HepG2 (cell line): ENCODE measurements around the gene SRCAP. TPM values are rescaled to one million over a fixed set of nuclear protein-coding genes. Genes with fewer than 3 reads are reported as not detected.

Experiments used
- FOXK1 ChIP-seq: sonication (generic); formaldehyde crosslinking; IDR thresholded peaks from 2 replicates; pipeline ENCODE4 v1.4.0; 2020; ENCODE audit warnings: low read depth, missing genetic modification reagents, borderline replicate concordance
- HOXD1 ChIP-seq: sonication (generic); formaldehyde crosslinking; IDR thresholded peaks from 2 replicates; pipeline ENCODE4 v1.5.0; 2020; ENCODE audit warnings: missing genetic modification reagents
- ISX ChIP-seq: sonication (generic); formaldehyde crosslinking; conservative IDR thresholded peaks from 2 replicates; pipeline ENCODE4 v1.5.0; 2020; ENCODE audit warnings: missing genetic modification reagents
- MIXL1 ChIP-seq: IDR thresholded peaks from 2 replicates; pipeline ENCODE4 v1.6.1; 2016
- PAF1 ChIP-seq: IDR thresholded peaks from 2 replicates; pipeline ENCODE4 v1.6.1; 2016; ENCODE audit warnings: missing genetic modification reagents, missing compliant biosample characterization
- PHF5A ChIP-seq: IDR thresholded peaks from one replicate; pipeline ENCODE4 v1.6.1; 2018; ENCODE audit warnings: low read depth, missing genetic modification reagents; ENCODE audit not compliant: unreplicated experiment
- PRDM10 ChIP-seq: sonication (generic); formaldehyde crosslinking; IDR thresholded peaks from 2 replicates; pipeline ENCODE4 v1.4.0; 2020; ENCODE audit warnings: low read depth, missing genetic modification reagents
- RFX5 ChIP-seq: IDR thresholded peaks from 2 replicates; pipeline ENCODE4 v1.6.1; 2011; ENCODE audit warnings: low read depth, low read length, improper control_type of control experiment
- TFDP2 ChIP-seq: sonication (generic); formaldehyde crosslinking; IDR thresholded peaks from 2 replicates; pipeline ENCODE4 v1.4.0; 2020; ENCODE audit warnings: missing genetic modification reagents
- ZMYM3 ChIP-seq: sonication (generic); formaldehyde crosslinking; IDR thresholded peaks from 2 replicates; pipeline ENCODE4 v1.5.1; 2020; ENCODE audit warnings: mild to moderate bottlenecking, missing genetic modification reagents
- ZNF12 ChIP-seq: sonication (generic); formaldehyde crosslinking; IDR thresholded peaks from 2 replicates; pipeline ENCODE4 v1.5.0; 2020; ENCODE audit warnings: missing genetic modification reagents
- ZNF138 ChIP-seq: sonication (generic); formaldehyde crosslinking; IDR thresholded peaks from 2 replicates; pipeline ENCODE4 v1.5.0; 2020; ENCODE audit warnings: mild to moderate bottlenecking, low read depth, missing genetic modification reagents
- ZNF160 ChIP-seq: sonication (generic); formaldehyde crosslinking; IDR thresholded peaks from 2 replicates; pipeline ENCODE4 v1.8.0; 2022; ENCODE audit warnings: mild to moderate bottlenecking, inconsistent platforms, missing genetic modification reagents
- ZNF556 ChIP-seq: sonication (generic); formaldehyde crosslinking; IDR thresholded peaks from 2 replicates; pipeline ENCODE4 v1.4.0; 2020; ENCODE audit warnings: mild to moderate bottlenecking, missing genetic modification reagents, borderline replicate concordance
- ZNF839 ChIP-seq: sonication (generic); formaldehyde crosslinking; IDR thresholded peaks from 2 replicates; pipeline ENCODE4 v1.4.0; 2020; ENCODE audit warnings: missing genetic modification reagents, mild to moderate bottlenecking, borderline replicate concordance
- polyA plus RNA-seq, 8 experiments: library from polyadenylated mRNA; depleted of rRNA in 3 of 8; stranded (reverse) in 7 of 8; unstranded in 1 of 8; fragments of >200 nt; fragmentation: Illumina TruSeq in 4 of 8; extraction: Trizol in 4 of 8; gene quantifications; 2 replicates each; pipeline versions ENCODE4 v1.2.1 to v1.2.3, GENCODE V29; 2011 to 2016; ENCODE audit warnings: low read depth in 4 of 8, missing spikeins in 1 of 8, mixed read lengths in 1 of 8; ENCODE audit not compliant: insufficient read depth in 1 of 8
- total RNA-seq, 5 experiments: library from RNA; depleted of rRNA; stranded (reverse); fragments of >200 nt; fragmentation: Illumina TruSeq; extraction: Trizol; gene quantifications; 2 replicates each; pipeline ENCODE4 v1.2.3, GENCODE V29; 2016; ENCODE audit warnings: low read depth in 1 of 5

Gene SRCAP
- total and polyA plus RNA-seq, 2 of the 13 experiments (the other 11 are each of a cell fraction or from before 2014, with no cell fraction given): 4.9 to 9.0 TPM

GRCh38 chr16:30698816-30699614 lies at the start of gene SRCAP (continued):
- TF ChIP-seq HOXD1 (CRISPR knock-in tag) (no peak; the same call in 1 of the 2 replicates), ZNF556 (CRISPR knock-in tag) (no peak), PRDM10 (no peak), ZNF138 (no peak; the same call in 1 of the 2 replicates), ISX (CRISPR knock-in tag) (no peak), TFDP2 (CRISPR knock-in tag) (peak; percentile 65; the same call in 1 of the 2 replicates), ZNF160 (CRISPR knock-in tag) (no peak; the same call in 1 of the 2 replicates), RFX5 (peak; percentile 37; the same call in 1 of the 2 replicates), FOXK1 (CRISPR knock-in tag) (peak; percentile 58; the same call in 1 of the 2 replicates), ZNF12 (no peak), PHF5A (CRISPR knock-in tag) (no peak), ZMYM3 (CRISPR knock-in tag) (no peak; the same call in 1 of the 2 replicates), ZNF839 (CRISPR knock-in tag) (peak; percentile 100), PAF1 (no peak), MIXL1 (CRISPR knock-in tag) (no peak)
